ENCODE measurements around the gene CTTNBP2.

Gene CTTNBP2

DNA sequence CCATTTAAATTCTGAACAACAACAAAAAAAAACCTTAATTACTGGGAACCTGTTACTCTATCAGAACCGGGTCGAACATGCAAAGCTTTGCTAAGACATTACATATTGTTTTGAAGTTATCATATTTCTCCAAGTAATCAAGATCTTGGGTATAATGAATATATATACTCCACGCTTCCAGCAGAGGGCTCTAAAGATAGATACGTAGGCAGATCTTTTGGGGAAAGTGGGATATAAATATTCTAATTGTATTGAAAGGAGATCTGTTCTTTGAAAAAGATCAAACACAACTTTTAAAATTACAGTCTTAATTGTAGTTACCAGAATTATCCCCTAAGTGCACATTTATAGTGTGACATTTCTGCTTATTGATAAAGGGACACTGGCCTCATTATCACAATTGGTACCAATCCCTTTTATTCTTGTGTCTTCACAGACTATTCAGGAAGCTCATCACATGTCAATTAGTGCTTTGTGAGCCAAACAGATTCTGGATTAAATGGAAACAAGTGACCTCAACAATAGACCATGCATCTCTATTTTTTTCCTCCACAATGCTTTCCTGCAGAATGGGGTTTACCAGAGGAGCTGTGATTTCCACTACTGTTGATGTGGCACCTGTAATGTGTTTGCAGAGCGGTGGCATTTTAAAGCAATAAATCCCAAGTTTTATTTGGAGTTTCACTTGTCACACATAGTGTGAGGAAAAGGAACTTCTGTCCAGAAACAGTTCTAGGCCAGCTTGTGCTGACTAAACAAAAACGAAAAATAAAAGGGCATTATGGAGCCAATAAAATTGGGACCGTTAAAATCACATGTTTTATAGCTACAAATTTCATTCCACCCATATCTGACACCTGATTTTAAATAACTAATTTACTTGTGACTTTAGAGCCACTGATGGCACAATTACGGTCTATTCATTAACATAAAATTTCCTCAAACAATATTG is 122.4 kb downstream of the CTTNBP2 start:
- TF ChIP-seq, protein P1, sequence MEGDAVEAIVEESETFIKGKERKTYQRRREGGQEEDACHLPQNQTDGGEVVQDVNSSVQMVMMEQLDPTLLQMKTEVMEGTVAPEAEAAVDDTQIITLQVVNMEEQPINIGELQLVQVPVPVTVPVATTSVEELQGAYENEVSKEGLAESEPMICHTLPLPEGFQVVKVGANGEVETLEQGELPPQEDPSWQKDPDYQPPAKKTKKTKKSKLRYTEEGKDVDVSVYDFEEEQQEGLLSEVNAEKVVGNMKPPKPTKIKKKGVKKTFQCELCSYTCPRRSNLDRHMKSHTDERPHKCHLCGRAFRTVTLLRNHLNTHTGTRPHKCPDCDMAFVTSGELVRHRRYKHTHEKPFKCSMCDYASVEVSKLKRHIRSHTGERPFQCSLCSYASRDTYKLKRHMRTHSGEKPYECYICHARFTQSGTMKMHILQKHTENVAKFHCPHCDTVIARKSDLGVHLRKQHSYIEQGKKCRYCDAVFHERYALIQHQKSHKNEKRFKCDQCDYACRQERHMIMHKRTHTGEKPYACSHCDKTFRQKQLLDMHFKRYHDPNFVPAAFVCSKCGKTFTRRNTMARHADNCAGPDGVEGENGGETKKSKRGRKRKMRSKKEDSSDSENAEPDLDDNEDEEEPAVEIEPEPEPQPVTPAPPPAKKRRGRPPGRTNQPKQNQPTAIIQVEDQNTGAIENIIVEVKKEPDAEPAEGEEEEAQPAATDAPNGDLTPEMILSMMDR (IDR thresholded peaks at IDR 0.05; ENCODE audit: insufficient read depth, low read length) = peak; percentile 16
- TF ChIP-seq SPI1 (IDR thresholded peaks at IDR 0.05; ENCODE audit: borderline replicate concordance, low read depth) = no peak
- H3K27ac ChIP-seq (replicated peaks) = no peak overlapping the region
- no peaks in the 10 kb centered on the region for H3K27me3 ChIP-seq (ENCODE audit: insufficient read depth, poor library complexity, severe bottlenecking)
- DNase-seq (ENCODE audit: low read depth in 1 of 2, low spot score in 1 of 2) = no peak
- H3K4me3 ChIP-seq (replicated peaks; ENCODE audit: insufficient read depth, low read length) = no peak overlapping the region

DNA sequence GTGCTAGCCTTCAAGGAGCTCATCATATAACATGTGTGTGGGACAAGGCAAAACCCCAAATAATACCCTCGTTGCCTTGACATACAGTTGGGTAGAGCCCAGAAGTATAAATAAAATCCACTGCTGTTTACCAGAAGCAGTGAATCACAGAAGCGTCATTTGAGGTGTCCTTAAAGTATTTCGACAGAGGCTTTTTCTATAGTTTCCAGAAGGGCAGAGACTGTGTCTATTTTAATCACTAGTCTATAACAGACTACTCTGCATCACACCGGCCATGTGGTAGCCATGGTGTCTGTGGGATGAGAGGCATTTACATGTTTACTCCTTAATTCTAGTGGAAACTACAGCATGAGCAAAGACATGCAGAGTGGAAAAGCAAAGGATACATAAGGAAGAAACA is 131.3 kb downstream of the CTTNBP2 start:
- DNase-seq (ENCODE audit: low read depth in 1 of 2, low spot score in 1 of 2) = no peak
- Histone ChIP-seq H3K27ac (replicated peaks) (no peak overlapping the region), H3K4me3 (replicated peaks; ENCODE audit: insufficient read depth, low read length) (no peak overlapping the region), H3K27me3 (ENCODE audit: insufficient read depth, poor library complexity, severe bottlenecking) (no peaks in the 10 kb centered on the region)
- TF ChIP-seq, protein P1 (IDR thresholded peaks at IDR 0.05; ENCODE audit: insufficient read depth, low read length) = no peak
- TF ChIP-seq POLR2AphosphoS5 (IDR thresholded peaks at IDR 0.05; ENCODE audit: low read depth) (no peak), GABPA (IDR thresholded peaks at IDR 0.05; ENCODE audit: low read depth) (no peak), SPI1 (IDR thresholded peaks at IDR 0.05; ENCODE audit: borderline replicate concordance, low read depth) (no peak)
- TF ChIP-seq, protein P2, sequence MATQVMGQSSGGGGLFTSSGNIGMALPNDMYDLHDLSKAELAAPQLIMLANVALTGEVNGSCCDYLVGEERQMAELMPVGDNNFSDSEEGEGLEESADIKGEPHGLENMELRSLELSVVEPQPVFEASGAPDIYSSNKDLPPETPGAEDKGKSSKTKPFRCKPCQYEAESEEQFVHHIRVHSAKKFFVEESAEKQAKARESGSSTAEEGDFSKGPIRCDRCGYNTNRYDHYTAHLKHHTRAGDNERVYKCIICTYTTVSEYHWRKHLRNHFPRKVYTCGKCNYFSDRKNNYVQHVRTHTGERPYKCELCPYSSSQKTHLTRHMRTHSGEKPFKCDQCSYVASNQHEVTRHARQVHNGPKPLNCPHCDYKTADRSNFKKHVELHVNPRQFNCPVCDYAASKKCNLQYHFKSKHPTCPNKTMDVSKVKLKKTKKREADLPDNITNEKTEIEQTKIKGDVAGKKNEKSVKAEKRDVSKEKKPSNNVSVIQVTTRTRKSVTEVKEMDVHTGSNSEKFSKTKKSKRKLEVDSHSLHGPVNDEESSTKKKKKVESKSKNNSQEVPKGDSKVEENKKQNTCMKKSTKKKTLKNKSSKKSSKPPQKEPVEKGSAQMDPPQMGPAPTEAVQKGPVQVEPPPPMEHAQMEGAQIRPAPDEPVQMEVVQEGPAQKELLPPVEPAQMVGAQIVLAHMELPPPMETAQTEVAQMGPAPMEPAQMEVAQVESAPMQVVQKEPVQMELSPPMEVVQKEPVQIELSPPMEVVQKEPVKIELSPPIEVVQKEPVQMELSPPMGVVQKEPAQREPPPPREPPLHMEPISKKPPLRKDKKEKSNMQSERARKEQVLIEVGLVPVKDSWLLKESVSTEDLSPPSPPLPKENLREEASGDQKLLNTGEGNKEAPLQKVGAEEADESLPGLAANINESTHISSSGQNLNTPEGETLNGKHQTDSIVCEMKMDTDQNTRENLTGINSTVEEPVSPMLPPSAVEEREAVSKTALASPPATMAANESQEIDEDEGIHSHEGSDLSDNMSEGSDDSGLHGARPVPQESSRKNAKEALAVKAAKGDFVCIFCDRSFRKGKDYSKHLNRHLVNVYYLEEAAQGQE (IDR thresholded peaks at IDR 0.05; ENCODE audit: insufficient replicate concordance, low read depth) = no peak

DNA sequence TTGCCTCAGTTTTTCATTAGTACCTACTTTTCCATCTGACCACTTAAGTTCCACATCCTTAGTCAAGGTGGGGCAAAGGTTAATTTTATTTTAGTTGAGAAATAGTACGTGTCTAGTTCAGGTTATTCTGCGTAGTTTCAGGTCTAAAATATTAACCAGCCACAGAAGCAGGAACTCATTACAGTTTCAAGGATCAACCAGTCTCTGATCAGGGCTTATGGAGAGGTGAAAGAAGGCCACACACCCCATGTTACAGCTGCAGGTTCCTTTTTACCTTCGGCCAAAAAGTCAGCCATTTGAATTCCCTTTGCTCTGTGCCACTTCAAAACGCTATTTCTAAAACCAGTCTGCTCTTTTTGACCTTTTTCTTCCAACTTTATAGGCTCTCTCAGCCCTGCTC is 134.2 kb downstream of the CTTNBP2 start:
- TF ChIP-seq, protein P1 (IDR thresholded peaks at IDR 0.05; ENCODE audit: insufficient read depth, low read length) = no peak
- TF ChIP-seq POLR2AphosphoS5 (IDR thresholded peaks at IDR 0.05; ENCODE audit: low read depth) (no peak), SPI1 (IDR thresholded peaks at IDR 0.05; ENCODE audit: borderline replicate concordance, low read depth) (no peak), GABPA (IDR thresholded peaks at IDR 0.05; ENCODE audit: low read depth) (no peak)
- TF ChIP-seq, protein P2 (IDR thresholded peaks at IDR 0.05; ENCODE audit: insufficient replicate concordance, low read depth) = no peak
- Histone ChIP-seq H3K4me3 (replicated peaks; ENCODE audit: insufficient read depth, low read length) (no peak overlapping the region), H3K27ac (replicated peaks) (no peak overlapping the region), H3K27me3 (ENCODE audit: insufficient read depth, poor library complexity, severe bottlenecking) (no peaks in the 10 kb centered on the region)
- no peak for DNase-seq (ENCODE audit: low read depth in 1 of 2, low spot score in 1 of 2)
